Activated gamma-delta T cell (primary cell): Measurements from ENCODE around the gene SEZ6L.

Experiments
- DNase-seq: peaks from one replicate; lab custom pipeline; 2025; lab: John Stamatoyannopoulos, UW
- total RNA-seq, 2 donors: gene quantifications; one replicate each; lab custom pipeline; 2026; lab: John Stamatoyannopoulos, UW

Gene SEZ6L
- 0.05 to 0.09 reads per million in 2 donors for total RNA-seq

DNA sequence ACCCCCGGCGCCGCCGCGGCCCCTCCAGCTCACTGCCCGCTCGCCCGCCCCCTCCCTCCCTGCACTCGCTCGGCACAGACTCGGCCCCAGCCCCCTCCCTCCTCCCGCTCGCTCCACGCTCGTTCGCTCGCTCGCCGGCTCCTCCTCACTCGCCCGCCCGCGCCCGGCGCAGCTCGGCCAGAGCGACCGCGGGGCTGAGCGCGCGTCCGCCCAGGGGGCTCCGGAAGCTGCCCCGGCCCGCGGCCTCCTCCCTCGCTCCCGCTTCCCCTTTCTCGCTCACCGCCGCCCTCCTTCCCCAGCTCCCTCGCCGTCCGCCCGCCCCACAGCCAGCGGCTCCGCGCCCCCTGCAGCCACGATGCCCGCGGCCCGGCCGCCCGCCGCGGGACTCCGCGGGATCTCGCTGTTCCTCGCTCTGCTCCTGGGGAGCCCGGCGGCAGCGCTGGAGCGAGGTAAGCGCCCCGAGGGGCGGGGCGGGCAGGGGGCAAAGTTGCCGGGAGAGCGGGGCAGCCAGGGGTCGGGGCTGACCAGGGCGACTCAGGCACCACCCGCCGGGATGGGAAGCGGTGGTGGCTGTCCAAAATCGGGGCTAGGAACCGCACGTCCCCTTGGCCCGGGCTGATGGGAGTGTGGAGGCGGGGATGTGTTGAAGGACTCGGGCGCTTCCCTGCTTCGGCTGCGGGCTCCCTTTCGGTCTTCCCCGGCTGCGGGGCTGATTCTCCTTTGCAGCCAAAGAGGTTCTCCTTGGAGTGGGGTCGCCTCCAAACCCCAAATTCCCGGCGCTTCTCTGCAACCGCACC is at the start of gene SEZ6L:
Gene SEZ6L (plus strand): TSS at position 148 of the 797 bp plus-strand sequence. CDS start 208 bp downstream, at position 356.
- DNase-seq, result no peak

GRCh38 chr22:26122920-26123468 is 46.3 kb upstream of the SEZ6L start:
- no peak for DNase-seq

DNA sequence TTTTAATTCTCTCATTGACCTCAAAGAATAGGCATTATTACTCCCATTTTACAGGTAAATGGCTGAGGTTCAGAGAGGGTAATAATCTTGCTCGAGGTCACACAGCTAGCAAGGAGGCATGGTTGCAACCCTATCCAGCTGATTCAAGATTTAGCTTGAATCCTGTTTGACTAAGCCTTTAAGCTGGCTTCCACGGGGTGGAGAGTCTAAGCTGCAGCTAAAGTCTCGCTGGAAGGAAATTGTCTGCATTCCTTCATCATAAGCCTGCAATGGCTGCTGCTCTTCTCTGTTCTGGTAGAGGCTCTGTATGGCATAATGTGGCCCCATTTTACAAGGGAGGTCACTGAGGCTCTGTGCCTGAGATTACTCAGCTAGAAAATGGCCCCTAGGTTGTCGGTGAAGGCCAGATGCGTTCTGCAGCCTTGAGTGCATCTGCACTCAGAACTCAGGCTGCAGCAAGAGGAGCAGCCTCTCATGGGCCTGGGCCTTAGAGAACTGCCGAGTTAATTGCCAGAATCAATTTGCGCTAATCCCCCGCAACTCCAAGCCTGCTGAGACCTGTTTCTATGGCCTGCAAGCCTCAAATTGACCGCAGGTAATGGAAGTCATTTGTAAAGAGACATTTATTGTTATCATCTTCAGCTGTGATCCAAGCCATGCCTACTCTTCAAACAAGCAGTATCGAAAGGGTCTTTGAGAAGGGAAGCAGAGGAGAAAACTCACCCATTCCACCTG is 44.1 kb upstream of the SEZ6L start:
- DNase-seq, result no peak

GRCh38 chr22:26127126-26127525 is 42.1 kb upstream of the SEZ6L start:
- DNase-seq, result no peak

DNA sequence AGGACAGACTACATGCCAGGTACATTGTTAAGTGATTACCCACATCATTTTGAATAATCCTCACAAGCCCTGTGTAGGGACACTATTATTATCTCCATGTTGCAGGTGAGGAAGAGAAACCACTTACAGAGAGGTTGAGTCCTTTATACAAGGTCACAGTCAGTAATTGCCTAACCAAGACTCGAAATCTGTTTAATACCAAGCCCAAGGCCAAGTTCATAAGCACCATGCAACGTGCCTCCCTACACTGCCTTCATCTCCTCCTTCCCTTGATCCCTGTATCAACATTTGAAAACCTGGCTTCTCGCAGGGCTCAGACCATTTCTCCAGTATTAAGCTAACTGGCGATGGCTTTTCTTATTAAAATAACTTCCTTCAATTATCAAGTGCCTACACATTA is 41.7 kb upstream of the SEZ6L start:
- DNase-seq, result no peak

GRCh38 chr22:26131589-26132154 is 37.6 kb upstream of the SEZ6L start:
- DNase-seq, result no peak

GRCh38 chr22:26134654-26135330 is 34.5 kb upstream of the SEZ6L start:
- no peak for DNase-seq

- DNase-seq, result no peak
These were observed 33.5 kb upstream of the SEZ6L start for GRCh38 chr22:26135806-26136205.

DNA sequence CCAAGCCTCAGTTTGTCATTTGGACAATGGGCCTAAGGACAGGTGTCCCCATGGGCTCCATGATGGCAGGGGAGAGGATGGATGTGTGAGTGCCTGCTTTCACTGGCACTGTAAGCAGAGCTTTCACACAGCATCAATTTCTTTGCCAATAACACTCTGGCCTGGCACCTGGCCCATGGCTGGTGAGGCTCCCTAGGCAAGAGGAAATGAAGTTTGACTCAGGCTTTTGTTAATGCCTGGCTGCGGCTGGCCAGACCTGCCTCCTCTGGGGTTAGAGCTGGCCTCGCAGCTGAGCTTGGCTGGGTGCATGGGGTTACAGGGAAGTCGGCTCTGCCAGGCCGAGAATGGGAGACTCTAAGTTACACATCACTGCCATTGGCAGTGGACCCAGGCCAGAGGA is 30.0 kb upstream of the SEZ6L start:
- no peak for DNase-seq

- DNase-seq, result no peak
These were observed 27.4 kb upstream of the SEZ6L start for GRCh38 chr22:26141831-26142230.

GRCh38 chr22:26143806-26144325 is 25.4 kb upstream of the SEZ6L start:
- no peak for DNase-seq

GRCh38 chr22:26159886-26160285 is 9.4 kb upstream of the SEZ6L start:
- no peak for DNase-seq

DNA sequence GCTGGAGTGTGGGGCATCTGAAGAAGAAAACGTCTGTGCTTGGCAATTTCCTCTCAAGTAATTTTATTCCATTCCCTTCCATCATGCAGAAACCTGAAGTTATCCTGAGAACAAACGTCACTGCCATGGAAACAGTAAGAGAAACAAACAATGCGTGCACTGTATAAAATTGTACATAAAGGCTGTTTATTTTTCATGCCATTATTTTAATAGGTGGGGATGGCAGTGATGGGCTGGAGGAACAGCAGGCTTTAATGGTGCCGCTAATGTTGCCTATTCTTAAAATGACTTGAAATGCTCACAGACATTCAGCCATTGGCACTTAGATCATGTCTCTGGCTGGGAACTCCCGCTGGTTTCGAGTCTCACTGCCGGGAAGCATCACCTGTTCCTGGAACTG is 7.5 kb upstream of the SEZ6L start:
- DNase-seq, result no peak

- no peak for DNase-seq
These were observed 6.3 kb upstream of the SEZ6L start for GRCh38 chr22:26162926-26163325.

GRCh38 chr22:26164174-26164573 is 5.1 kb upstream of the SEZ6L start:
- no peak for DNase-seq

GRCh38 chr22:26168330-26168851 is 871 bp upstream of the SEZ6L start:
- DNase-seq, result no peak

DNA sequence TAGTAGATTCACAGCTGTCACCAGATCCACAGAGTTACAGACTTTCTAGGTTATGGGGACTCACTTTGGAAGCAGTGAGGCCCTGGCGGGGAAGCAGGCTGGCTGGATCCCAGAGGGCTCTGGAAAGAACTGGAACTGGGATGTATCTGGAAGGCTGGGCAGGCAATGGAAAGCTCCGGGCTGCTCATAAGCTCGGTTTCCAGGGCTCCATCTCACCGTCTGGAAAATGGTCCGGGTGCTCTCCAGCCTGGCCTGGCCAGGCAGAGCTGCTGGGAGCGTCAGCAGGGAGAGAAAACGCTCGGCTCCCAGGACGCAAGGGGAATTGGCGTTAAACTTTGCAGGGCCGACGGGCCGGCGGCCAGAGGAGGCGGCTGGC is 335 bp upstream of the SEZ6L start:
- DNase-seq, result no peak

DNA sequence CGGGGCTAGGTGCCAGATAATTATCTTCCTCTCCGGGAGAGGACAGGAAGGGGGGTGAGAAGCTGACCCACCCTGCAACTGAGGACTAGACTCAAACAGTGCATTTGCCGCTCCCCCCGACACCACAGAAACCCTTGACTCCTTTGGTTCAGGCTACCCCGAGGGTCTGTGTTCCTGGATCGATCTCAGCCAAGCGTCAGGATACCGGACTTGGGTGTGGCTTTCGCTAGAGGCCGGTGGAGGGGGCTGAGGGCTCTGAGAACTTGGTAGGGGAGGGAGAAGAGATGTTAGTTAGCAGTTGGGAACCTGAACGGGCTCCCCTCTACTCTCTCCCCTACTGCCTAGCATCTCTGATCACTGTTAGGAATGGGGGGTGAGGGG is 840 bp downstream of the SEZ6L start:
- DNase-seq, result no peak

DNA sequence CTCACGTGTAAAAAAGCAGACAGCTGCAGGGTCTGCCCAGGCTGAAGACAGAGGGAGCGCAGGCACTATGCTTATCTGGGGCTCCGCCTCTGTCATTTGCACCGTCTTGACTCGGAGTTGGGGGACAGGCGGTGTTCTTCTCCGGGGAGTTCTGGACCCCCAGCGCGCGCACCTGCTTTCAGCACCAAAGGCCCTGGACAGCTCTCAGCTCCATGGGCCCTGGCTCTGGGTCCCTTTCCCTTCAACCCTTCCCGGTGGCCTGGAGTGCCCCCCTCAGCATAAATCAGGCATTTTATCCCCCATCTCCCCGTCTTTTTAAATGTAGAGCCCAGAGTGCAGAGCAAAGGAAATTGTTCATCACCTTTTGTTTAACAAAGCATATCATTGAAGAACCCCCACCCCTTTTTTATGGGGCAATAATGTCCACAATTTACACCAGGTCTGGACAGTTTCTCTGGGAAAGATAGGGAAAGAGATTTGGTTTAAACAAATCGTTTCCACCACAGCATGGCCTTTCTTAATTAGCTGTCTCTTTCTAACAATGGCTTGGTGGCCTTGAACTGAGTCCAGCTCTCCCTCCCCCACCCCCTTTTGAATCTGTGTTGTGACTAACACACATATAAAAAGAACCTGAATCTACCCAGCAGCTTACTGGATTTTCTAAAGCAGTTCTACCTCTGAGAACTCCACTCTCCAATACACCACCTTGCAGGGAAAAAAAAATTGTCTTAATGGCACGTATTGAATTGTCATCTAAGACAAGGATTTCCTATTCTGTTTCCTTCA is 1.7 kb downstream of the SEZ6L start:
- DNase-seq, result no peak

GRCh38 chr22:26172389-26172990 is 3.2 kb downstream of the SEZ6L start:
- DNase-seq, result no peak
